Osteocyte (in vitro differentiated cells): Measurements from ENCODE around the gene SPACA9. TPM values are rescaled to one million over a fixed set of nuclear protein-coding genes. Genes with fewer than 3 reads are reported as not detected.

Experiments used
- DNase-seq: peaks from one replicate; pipeline ENCODE4 v3.0.0; 2021; ENCODE audit warnings: mixed read lengths; ENCODE audit not compliant: unreplicated experiment; ENCODE audit errors: extremely low spot score
- H3K27ac Mint-ChIP-seq: one replicate; pipeline ENCODE4 v1.8.0; 2021; ENCODE audit warnings: mild to moderate bottlenecking, mixed read lengths; ENCODE audit not compliant: unreplicated experiment
- H3K27me3 Mint-ChIP-seq: one replicate; pipeline ENCODE4 v1.8.0; 2021; ENCODE audit warnings: mixed read lengths; ENCODE audit not compliant: unreplicated experiment
- H3K36me3 Mint-ChIP-seq: one replicate; pipeline ENCODE4 v1.8.0; 2021; ENCODE audit warnings: mixed read lengths; ENCODE audit not compliant: unreplicated experiment
- H3K4me1 Mint-ChIP-seq: one replicate; pipeline ENCODE4 v1.8.0; 2021; ENCODE audit warnings: mixed read lengths; ENCODE audit not compliant: unreplicated experiment
- H3K4me3 Mint-ChIP-seq: one replicate; pipeline ENCODE4 v1.8.0; 2021; ENCODE audit warnings: mild to moderate bottlenecking, moderate library complexity, mixed read lengths; ENCODE audit not compliant: unreplicated experiment
- H3K9me3 Mint-ChIP-seq: one replicate; pipeline ENCODE4 v1.8.0; 2021; ENCODE audit warnings: mixed read lengths; ENCODE audit not compliant: unreplicated experiment
- CTCF ChIP-seq: fragments of 200-600 bp; sonication (generic); IDR thresholded peaks from 2 replicates; pipeline ENCODE4 v1.5.0; 2021; ENCODE audit warnings: antibody characterized with exemption, mild to moderate bottlenecking, moderate library complexity
- total RNA-seq: library from RNA; stranded (reverse); gene quantifications from 2 replicates; pipeline ENCODE4 v1.2.1, GENCODE V29; 2021

Gene SPACA9
- total RNA-seq, 1 donor from 2014 or later: 6.7 TPM

GRCh38 chr9:132837501-132838286 lies 41.0 kb upstream of the SPACA9 start:
- no peak overlapping the region for H3K4me3 Mint-ChIP-seq

DNA sequence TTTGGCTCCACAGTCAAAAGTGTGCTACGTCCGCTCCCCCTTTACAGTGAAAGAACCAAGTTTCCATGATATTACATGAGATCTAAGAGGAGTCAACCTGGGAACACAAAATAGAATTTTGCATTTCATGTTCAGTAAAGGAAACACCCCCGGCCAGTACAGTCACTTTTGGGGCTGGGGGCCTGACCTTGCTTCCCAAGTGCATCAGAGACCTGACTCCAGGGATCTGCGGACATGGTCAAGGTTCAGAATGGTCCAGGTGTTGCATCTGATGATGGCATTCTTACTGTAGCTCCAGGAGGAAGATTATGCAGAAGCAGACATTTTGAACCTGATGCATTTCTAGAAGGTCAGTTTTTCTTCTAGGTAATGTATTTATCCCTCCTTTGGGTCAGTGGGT lies 40.4 kb upstream of the SPACA9 start:
- Mint-ChIP-seq H3K36me3 (no peaks in the 10 kb centered on the region), H3K27me3 (peaks cover 24% of the 10 kb centered on the region), H3K4me3 (no peak overlapping the region), H3K4me1 (no peaks in the 10 kb centered on the region), H3K27ac (no peak overlapping the region), H3K9me3 (no peaks in the 10 kb centered on the region)
- TF ChIP-seq CTCF: no peak
- no peak for DNase-seq

More at GRCh38 chr9:132837501-132838286, 41.0 kb upstream of the SPACA9 start:
- H3K36me3 Mint-ChIP-seq: no peaks in the 10 kb centered on the region
- no peaks in the 10 kb centered on the region for H3K9me3 Mint-ChIP-seq
- H3K27ac Mint-ChIP-seq: no peak overlapping the region
- TF ChIP-seq CTCF: no peak
- H3K4me1 Mint-ChIP-seq: no peaks in the 10 kb centered on the region
- no peak for DNase-seq
- H3K27me3 Mint-ChIP-seq: peaks cover 29% of the 10 kb centered on the region

DNA sequence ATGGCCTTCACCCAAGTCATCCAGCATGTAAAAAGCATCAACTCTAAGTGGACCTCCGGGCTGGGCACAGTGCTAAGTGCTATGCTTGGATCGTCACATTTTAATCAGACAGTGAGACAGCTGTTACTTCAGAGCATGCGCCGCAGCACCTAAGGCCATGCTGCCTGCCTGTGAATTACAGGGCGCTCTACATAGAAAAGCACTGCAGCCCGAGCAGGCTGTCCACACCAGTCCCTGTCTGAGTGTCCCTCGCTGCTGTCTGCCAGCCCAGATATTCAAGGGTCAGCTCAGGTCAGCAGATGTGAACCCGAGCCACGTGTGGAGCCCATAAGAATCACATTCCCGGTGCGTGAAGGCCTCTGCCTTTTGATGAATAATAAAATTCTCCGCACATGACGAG lies 37.7 kb upstream of the SPACA9 start:
- Mint-ChIP-seq H3K4me1 (no peaks in the 10 kb centered on the region), H3K27ac (no peak overlapping the region), H3K27me3 (peaks cover 8% of the 10 kb centered on the region), H3K4me3 (no peak overlapping the region), H3K36me3 (no peaks in the 10 kb centered on the region), H3K9me3 (no peaks in the 10 kb centered on the region)
- TF ChIP-seq CTCF: no peak
- no peak for DNase-seq

DNA sequence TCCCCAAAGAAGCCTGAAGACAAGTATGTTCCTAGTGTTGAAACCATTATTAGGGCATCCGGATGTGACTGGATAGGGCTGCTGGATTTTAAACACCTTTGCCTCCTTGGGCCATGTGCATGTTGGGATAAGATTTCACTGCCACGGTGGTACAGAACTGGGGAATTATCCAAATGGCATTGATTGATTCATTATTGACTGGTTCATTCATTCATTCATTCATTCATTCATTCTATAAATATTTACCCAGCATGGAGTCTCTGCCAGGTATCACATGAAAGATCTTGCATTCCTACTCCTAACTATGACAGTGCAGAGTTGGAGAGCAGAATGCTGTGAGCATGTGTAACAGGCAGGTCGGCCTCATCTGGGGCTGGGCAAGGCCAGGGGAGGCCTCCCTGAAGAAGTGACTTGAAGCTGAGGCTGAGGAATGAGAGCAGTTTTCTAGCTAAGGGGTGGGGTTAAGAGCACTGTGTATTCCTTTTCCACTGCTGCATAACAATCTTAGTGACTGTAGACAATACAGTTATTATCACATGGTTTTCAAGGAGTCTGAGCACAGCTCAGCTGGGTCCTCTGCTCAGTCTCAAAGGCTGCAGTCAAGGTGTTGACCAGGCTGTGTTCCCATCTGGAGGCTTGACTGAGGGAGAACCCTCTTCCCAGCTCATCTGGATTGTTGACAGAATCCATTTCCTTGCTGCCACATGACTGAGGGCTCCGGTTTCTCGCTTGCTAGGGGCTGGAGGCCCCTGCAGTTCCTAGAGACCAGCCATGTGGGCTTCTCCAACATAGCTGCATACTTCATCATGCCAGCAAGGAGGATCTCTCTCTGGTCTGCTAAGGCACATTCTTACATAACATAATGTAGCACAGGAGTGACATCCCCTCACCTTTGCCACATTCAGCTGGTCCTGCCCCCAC lies 36.3 kb upstream of the SPACA9 start:
- H3K27me3 Mint-ChIP-seq: peaks cover 8% of the 10 kb centered on the region
- no peak for DNase-seq
- H3K27ac Mint-ChIP-seq: no peak overlapping the region
- H3K4me1 Mint-ChIP-seq: no peaks in the 10 kb centered on the region
- no peaks in the 10 kb centered on the region for H3K9me3 Mint-ChIP-seq
- H3K4me3 Mint-ChIP-seq: no peak overlapping the region
- no peak for TF ChIP-seq CTCF
- H3K36me3 Mint-ChIP-seq: no peaks in the 10 kb centered on the region
